Left lung (tissue), 10 donors: Measurements from ENCODE around the gene POU6F1. TPM values are rescaled to one million over a fixed set of nuclear protein-coding genes. Genes with fewer than 3 reads are reported as not detected.
A peak's percentile ranks its signal among the peaks of the same experiment; 100 is the strongest.

Experiments used
- ATAC-seq: fragments of 200-7000 bp; cut with Tn5 transposase; one replicate; pipeline ENCODE4 v1.9.1; 2020; ENCODE audit warnings: moderate library complexity
- DNase-seq, 4 donors: peaks; one replicate each; pipeline ENCODE4 v3.0.0-alpha.2; 2013 to 2020
- H3K27ac ChIP-seq, 2 donors: fragments of 200-600 bp; sonication (generic) in 1 of 2; one replicate each; pipeline versions ENCODE4 v1.5.0 to v1.8.0; 2020 to 2021
- H3K27me3 ChIP-seq, 2 donors: fragments of 200-600 bp; sonication (generic) in 1 of 2; one replicate each; pipeline versions ENCODE4 v1.5.0 to v1.8.0; 2020 to 2021
- H3K36me3 ChIP-seq, 2 donors: fragments of 200-600 bp; sonication (generic) in 1 of 2; one replicate each; pipeline versions ENCODE4 v1.5.0 to v1.8.0; 2020 to 2021
- H3K4me1 ChIP-seq, 2 donors: fragments of 200-600 bp; one replicate each; pipeline ENCODE4 v1.8.0; 2021
- H3K4me3 ChIP-seq, 2 donors: fragments of 200-600 bp; sonication (generic) in 1 of 2; one replicate each; pipeline versions ENCODE4 v1.5.0 to v1.8.0; 2020 to 2021; ENCODE audit warnings: mild to moderate bottlenecking in 1 of 2
- H3K9me3 ChIP-seq, 2 donors: fragments of 200-600 bp; sonication (generic) in 1 of 2; one replicate each; pipeline versions ENCODE4 v1.5.0 to v1.8.0; 2020 to 2021
- CTCF ChIP-seq, 2 donors: fragments of 200-600 bp; sonication (generic) in 1 of 2; IDR thresholded peaks; one replicate each; pipeline versions ENCODE4 v1.5.0 to v1.8.0; 2021; ENCODE audit warnings: antibody characterized with exemption in 2 of 2
- intact Hi-C, 2 donors: fragments of 100-400 bp; cut with DNase I; formaldehyde crosslinking; loops; one replicate each; pipeline versions ENCODE4 v1.11.2 to v1.14.2; 2022
- polyA plus RNA-seq, 6 donors: library from polyadenylated mRNA; unstranded; fragments of 120-200 nt; gene quantifications; one replicate each; pipeline ENCODE4 v1.2.1, GENCODE V29; 2013; ENCODE audit not compliant: insufficient read length in 6 of 6
- total RNA-seq, 2 donors: library from RNA; stranded (reverse); fragmentation: NEBNext Ultra II Directional; extraction: Animal tissue kit (Norgen Biotek cat#: 25700); gene quantifications; one replicate each; pipeline ENCODE4 v1.2.1, GENCODE V29; 2021
- donor health status: DM: no; HTN: yes; CAD: no.
- donor health status: DM: no; HTN: no; CAD: no.

POU6F1 gene
- total and polyA plus RNA-seq, 8 donors: 9.9 to 15.6 (median 11.9) TPM

GRCh38 chr12:51246254-51246853 lies 28.5 kb upstream of the POU6F1 start:
- Histone ChIP-seq H3K4me3 (no peak overlapping the region), H3K9me3 (no peaks in the 10 kb centered on the region), H3K4me1 (peaks cover 8 to 73% of the 10 kb centered on the region in 2 donors), H3K36me3 (peaks cover 0 to 38% of the 10 kb centered on the region in 2 donors), H3K27me3 (no peaks in the 10 kb centered on the region), H3K27ac (peak overlapping the region; percentile 9 to 78)
- intact Hi-C loops: no loop called here
- ATAC-seq: peak; percentile 48
- TF ChIP-seq CTCF (IDR thresholded peaks at IDR 0.05): no peak
- no peak for DNase-seq

GRCh38 chr12:51245476-51246253 lies 27.8 kb upstream of the POU6F1 start:
- Histone ChIP-seq H3K9me3 (no peaks in the 10 kb centered on the region), H3K4me3 (no peak overlapping the region), H3K27ac (peak overlapping the region; percentile 9 to 78), H3K27me3 (no peaks in the 10 kb centered on the region), H3K36me3 (peaks cover 0 to 45% of the 10 kb centered on the region in 2 donors), H3K4me1 (peaks cover 12 to 80% of the 10 kb centered on the region in 2 donors)
- intact Hi-C loops: no loop called here
- ATAC-seq (no peak), DNase-seq (no peak)
- TF ChIP-seq CTCF (IDR thresholded peaks at IDR 0.05): no peak

- intact Hi-C loops: no loop called here
- Histone ChIP-seq H3K36me3 (peaks cover 0 to 52% of the 10 kb centered on the region in 2 donors), H3K27me3 (no peaks in the 10 kb centered on the region), H3K4me1 (peaks cover 16 to 87% of the 10 kb centered on the region in 2 donors), H3K4me3 (no peak overlapping the region), H3K27ac (peak overlapping the region in 1 of 2 donors; percentile 41), H3K9me3 (no peaks in the 10 kb centered on the region)
- no peak for DNase-seq
- no peak for ATAC-seq
- TF ChIP-seq CTCF (IDR thresholded peaks at IDR 0.05): no peak
Measured at GRCh38 chr12:51244269-51244668, 26.4 kb upstream of the POU6F1 start.

- intact Hi-C loops: no loop called here
- no peaks in the 10 kb centered on the region for H3K9me3 ChIP-seq
- peaks cover 16 to 86% of the 10 kb centered on the region in 2 donors for H3K4me1 ChIP-seq
- no peak for DNase-seq
- H3K27ac ChIP-seq: peak overlapping the region in 1 of 2 donors; percentile 99
- H3K36me3 ChIP-seq: peaks cover 0 to 52% of the 10 kb centered on the region in 2 donors
- H3K27me3 ChIP-seq: no peaks in the 10 kb centered on the region
- TF ChIP-seq CTCF (IDR thresholded peaks at IDR 0.05): no peak
- ATAC-seq: no peak
- no peak overlapping the region for H3K4me3 ChIP-seq
Measured at GRCh38 chr12:51242876-51243275, 25.0 kb upstream of the POU6F1 start.

- intact Hi-C loops: no loop called here
Measured at GRCh38 chr12:51242120-51242519, 24.3 kb upstream of the POU6F1 start.

More at GRCh38 chr12:51242120-51242519, 24.3 kb upstream of the POU6F1 start:
- Histone ChIP-seq H3K9me3 (no peaks in the 10 kb centered on the region), H3K4me3 (no peak overlapping the region), H3K27ac (peak overlapping the region in 1 of 2 donors; percentile 99), H3K36me3 (peaks cover 0 to 52% of the 10 kb centered on the region in 2 donors), H3K27me3 (no peaks in the 10 kb centered on the region), H3K4me1 (peaks cover 13 to 80% of the 10 kb centered on the region in 2 donors)
- ATAC-seq (no peak), DNase-seq (peak in 1 of 4 donors; percentile 66)
- no peak for TF ChIP-seq CTCF (IDR thresholded peaks at IDR 0.05)
